ENCODE results near the gene BTF3L4.

- TF ChIP-seq CTCF (IDR thresholded peaks at IDR 0.05) (no peak), POLR2A (IDR thresholded peaks at IDR 0.05) (no peak)
Measured at GRCh38 chr1:52139817-52140540, 83.9 kb downstream of the BTF3L4 start.

Data from esophagus squamous epithelium (tissue), 4 donors.